ENCODE measurements around the gene SH2B3.
"Not testable (repeated sequence)": the region's sequence is repeated elsewhere in the genome, so short reads cannot be mapped to it uniquely, and the experiment has no call there.

The SH2B3 gene

DNA sequence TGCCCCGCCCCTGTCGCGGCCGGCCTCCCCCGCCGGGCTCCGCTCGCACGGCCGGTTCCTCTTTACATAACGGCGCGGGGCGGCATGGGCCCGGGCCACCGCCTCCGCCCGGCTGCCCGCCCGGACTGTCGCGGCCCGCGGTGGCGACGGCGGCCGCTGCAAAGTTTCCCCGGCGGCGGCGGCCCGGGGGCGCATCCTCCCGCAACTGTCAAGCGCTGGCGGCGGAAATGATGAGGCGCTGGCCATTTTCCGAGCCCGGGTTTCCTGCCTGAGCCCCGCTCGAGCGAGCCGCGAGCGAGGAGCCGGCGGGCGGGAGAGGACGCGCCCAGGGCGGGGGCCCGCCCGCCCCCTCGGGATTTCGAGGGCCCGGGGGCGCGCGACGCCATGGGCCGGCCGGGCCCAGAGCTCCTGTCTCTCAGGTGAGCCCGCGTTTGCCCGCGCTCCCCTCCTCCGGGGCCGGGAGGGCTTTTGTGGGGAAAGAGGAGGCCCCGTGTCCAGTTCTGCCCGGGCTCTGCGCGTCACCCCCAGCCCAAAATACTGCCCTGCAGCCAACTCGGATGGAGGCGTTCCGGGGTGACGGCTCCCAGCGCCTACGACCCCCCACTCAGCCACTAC, at the start of gene SH2B3:
TSS of gene SH2B3 (plus strand) at position 65 of the 615 bp plus-strand sequence. CDS start 12,223 bp downstream, outside the sequence.
- peak; percentile 51 for DNase-seq

DNA sequence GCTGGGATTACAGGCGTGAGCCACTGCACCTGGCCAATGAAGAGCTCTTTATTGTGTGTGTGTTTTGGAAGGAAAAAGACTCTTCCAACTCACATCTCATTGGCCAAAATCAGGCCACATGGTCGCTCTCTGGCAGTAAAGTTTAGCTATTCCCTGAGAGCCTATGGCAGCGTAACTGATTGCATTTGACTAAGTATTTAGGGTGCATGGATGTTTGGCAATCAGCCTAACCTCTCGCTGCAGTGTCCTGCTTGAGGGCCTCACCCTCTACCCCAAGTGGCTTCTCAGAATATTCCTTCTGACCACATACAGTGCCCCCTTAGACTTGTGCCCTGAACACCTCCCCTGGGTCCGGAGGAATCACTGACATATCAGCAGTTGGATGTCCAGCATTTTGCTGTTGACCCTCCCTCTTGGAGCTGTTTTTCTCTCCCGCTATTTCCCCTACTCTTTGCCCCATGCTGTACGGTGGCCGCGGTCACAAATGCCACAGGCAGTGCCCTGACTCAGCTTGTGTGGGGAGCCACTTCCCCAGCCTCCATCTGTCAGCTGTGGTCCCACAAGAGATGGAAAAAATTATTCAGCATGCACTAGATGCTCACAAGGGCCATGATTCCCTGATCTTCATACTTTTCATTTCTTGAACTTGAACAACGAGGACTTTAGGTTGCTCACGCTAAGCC, 46.4 kb upstream of the SH2B3 start:
- no peak for DNase-seq

DNA sequence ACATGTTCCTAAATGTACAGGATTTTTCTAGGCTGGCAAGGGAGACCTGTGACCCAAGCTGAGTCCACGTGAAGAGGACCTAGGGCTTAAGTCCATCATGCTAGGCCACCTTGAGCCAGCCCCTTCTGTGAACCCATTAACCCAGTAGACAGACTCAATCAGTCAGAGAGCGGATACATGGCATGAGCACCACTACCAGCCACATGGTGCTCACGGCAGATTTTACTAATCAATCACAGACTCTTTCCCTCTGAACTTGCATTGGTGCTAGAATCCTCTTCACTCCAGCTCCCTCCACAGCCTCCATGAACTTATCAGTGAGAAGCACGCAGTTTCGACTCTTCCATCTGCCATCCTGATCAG, 45.8 kb upstream of the SH2B3 start:
- DNase-seq = no peak

DNA sequence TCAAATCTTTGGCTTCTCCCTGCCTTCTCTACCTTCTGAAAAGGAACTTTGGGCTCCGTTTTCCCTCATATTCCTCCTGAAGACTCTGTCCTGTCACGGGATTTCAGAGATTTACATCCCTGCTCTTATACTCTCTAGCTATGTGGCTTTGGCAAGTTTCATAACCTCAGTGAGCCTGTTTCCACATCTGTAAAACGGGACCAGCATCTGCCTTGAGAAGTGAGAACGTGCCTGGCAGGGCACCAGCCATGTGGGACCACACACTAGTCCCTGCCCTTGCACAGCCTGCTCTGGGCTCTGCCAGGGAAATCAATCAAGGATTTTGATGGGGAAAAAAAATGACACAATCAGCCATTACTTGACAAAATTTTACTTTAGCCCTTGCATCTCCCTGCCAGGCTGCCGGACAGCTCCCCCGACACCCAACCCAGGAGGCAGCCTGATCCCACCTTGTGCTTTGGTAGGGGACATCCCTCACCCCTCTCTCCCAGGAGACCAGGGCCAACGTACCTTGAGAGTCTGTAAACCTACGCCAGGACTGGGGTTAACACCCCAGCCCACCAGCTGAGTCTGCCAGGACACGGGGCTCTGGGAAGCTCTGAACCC, 45.3 kb upstream of the SH2B3 start:
- DNase-seq = no peak

DNA sequence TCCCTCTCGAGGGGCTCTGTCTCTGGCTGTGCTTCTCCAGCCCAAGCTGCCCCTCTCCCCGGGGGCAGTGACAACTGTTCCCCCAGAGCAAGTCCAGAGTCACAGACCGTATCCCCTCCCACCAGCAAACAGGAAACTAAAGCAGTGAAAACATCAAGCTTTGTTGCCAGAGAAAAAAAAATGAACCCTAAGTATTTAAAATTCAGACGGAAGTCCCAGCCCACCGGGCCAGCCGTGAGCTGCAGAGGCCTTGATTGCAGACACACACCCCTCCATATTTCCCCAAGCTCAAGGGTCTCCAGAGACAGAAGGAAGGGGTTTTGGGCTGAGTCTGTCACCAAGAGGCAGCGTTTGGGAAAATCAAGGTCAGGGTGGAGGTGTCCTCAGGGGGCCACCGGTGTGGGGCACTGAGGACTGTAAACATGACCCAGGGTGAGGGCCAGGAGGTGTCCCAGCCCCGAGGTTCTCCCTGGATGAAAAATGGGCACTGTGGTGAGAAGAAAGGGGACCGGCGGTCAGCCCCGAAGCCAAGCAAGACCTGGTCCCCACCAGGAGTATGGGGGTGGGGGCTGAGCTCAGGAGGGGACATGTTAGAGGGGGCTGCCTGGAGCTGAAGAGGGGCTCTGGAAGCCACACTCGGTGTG, 44.5 kb upstream of the SH2B3 start:
- no peak for DNase-seq

GRCh38 chr12:111361717-111362576, 43.8 kb upstream of the SH2B3 start:
- DNase-seq = no peak

DNA sequence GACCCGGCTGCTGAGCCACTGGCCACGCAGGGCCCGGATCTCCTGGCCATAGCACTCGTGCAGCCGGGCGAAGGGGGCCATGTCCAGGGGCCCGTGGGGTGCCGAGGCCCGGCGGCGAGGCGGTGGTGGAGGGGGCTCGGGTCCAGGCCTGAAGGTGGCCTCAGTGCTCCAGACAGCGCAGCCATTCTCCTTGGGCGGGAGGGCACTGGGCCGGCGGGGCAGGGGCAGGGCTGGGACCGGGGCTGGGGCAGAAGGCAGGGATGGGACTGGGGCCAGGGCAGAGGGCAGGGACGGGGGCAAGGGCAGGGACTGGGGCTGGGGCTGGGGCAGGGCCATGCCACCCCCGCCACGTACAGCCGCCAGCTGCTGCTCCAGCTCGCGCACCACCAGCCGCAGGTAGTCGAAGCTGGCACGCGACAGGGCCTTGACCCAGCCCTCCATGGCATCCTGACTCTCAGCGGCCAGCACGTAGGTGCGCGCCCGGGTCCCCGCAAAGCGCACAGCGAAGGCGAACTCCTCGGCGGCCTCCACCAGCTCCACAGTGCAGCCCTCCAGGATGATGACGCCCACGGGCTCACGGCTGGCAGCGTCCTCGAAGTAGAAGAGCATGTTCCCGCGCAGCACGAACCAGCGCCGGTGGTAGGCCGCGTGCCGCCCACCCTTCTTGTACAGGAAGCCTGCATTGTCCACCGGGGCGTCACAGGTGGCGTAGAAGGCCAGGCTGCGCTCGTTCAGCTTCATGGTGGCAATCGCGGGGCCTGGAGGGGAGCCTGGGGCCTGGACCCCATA, 42.8 kb upstream of the SH2B3 start:
- no peak for DNase-seq

GRCh38 chr12:111363578-111363977, 42.1 kb upstream of the SH2B3 start:
- no peak for DNase-seq

GRCh38 chr12:111366075-111366474, 39.6 kb upstream of the SH2B3 start:
- no peak for DNase-seq

- no peak for DNase-seq
These were observed 39.1 kb upstream of the SH2B3 start for GRCh38 chr12:111366583-111366982.

DNA sequence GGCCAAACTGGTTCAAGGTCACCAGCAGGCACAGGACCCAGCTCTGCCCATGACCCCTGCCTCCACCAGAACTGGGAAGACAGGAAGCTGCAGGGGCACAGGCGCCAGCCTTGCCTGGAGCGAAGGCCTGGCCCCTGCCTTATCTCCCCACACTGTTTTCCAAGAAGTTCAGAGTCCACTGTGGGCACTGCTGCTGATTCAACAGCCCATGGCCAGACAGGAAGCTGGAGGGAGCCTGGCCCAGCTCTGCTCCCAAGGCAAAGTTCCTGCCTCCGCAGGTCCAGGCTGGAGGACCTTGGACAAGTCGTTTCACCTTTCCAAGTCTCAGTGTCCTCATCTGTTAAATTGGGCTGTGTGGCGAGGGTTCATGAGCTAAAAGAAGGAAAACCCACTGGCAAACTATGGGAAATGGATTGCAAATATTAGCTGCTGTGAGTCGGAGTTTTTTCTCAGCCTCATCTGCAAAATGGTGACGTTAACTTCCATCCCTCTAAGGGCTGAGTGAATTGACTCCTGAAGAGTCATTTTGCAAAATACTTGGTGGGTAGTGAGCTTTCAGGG, 38.0 kb upstream of the SH2B3 start:
- DNase-seq = no peak

- DNase-seq = no peak
These were observed 37.4 kb upstream of the SH2B3 start for GRCh38 chr12:111368291-111368787.

GRCh38 chr12:111368788-111369495, 36.8 kb upstream of the SH2B3 start, which contains the start of gene PHETA1:
Gene PHETA1 (minus strand): TSS chr12:111369095. CDS start chr12:111363427, 5,668 bp downstream.
- DNase-seq = peak; percentile 92

DNA sequence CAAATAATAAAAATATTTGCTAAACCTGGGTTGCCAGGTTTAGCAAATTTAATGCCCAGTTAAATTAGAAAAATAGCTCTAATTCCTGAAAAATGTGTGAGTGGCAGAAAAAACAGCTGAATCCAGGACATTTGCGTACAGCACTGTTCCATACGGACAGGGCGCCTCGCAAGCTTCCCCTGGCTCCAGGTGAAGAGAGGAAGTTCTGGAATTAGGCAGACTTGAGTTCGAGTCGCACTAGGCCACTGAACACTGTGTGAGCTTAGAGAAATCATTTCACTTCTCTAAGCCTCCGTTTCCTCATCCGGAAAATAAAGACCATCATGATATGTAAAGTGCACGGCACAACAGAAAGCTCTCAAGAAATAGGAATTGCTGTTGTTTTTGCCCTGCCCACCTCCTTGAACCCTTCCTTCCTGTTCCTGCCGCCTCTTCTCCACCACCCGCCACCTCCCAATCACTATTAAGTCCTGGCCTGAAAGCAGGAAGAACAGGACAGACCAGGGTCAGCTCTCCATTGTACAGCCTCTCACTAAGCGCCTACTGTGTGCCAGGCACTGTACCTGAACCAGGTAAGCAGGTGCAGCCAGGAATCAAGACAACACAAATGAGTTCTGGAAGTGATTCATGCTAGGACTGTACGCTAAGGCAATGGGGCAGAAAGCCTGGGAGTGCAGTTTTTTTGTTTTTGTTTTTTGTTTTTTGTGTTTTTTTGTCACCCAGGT, 36.1 kb upstream of the SH2B3 start:
- no peak for DNase-seq

GRCh38 chr12:111373231-111373630, 32.5 kb upstream of the SH2B3 start:
- not testable (repeated sequence) for DNase-seq

GRCh38 chr12:111377440-111377839, 28.3 kb upstream of the SH2B3 start:
- DNase-seq = no peak

- DNase-seq = no peak
These were observed 25.7 kb upstream of the SH2B3 start for GRCh38 chr12:111379942-111380554.

- no peak for DNase-seq
These were observed 21.1 kb upstream of the SH2B3 start for GRCh38 chr12:111384596-111384995.

DNA sequence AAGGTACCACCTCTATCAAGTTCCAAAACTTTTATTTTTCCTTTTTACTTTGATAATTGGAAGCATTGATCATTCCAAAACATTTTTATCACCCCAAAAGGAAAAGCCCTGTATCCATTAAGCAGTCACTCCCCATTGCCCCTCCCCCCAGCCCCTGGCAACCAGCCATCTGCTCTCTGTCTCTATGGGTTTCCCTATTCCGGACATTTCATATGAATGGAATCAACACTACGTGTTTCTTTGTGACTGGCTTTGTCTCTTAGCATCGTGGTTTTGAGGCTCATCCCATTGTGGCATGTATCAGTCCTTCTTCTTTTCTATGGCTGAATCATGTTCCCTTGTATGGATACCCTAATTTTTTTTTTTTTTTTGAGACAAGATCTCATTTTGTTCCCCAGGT, 18.8 kb upstream of the SH2B3 start:
- DNase-seq = no peak

Measured in NCI-H510A treated with DMSO at 0.1 percent for 48 hours (cell line).